Measurements from ENCODE around the gene SOD2.
"Not testable (repeated sequence)": the region's sequence is repeated elsewhere in the genome, so short reads cannot be mapped to it uniquely, and the experiment has no call there.

SOD2 gene

DNA sequence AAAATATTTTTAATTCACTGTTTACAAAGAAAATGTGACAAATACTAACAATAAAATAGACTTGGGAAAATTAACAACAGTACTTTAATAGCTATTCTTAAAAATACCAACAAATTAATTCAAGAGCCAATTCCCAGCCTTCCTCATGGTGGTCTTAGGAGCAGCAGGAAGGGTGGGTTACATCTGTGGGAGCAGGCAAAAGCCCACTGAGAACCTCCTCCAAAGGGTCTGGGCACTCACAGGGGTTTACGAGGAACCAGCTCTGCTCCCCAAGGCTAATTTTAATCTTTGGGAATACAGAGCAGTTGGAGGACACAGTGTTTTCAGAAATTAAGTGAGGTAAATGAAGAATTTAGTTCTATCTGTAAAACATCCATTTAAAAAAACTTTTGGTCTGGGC, 10.2 kb downstream of the SOD2 start:
- no peak for DNase-seq (ENCODE audit: low read depth)

DNA sequence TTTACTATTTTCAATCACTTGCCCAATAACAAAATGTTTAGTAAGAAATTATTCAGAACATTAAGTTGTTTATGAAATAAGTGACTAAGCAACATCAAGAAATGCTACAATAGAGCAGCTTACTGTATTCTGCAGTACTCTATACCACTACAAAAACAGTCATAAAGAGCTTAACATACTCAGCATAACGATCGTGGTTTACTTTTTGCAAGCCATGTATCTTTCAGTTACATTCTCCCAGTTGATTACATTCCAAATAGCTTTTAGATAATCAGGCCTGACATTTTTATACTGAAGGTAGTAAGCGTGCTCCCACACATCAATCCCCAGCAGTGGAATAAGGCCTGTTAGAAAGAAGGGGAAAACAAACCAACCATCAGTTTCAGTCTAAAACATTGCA, 10.7 kb downstream of the SOD2 start:
- no peak for DNase-seq (ENCODE audit: low read depth)

DNA sequence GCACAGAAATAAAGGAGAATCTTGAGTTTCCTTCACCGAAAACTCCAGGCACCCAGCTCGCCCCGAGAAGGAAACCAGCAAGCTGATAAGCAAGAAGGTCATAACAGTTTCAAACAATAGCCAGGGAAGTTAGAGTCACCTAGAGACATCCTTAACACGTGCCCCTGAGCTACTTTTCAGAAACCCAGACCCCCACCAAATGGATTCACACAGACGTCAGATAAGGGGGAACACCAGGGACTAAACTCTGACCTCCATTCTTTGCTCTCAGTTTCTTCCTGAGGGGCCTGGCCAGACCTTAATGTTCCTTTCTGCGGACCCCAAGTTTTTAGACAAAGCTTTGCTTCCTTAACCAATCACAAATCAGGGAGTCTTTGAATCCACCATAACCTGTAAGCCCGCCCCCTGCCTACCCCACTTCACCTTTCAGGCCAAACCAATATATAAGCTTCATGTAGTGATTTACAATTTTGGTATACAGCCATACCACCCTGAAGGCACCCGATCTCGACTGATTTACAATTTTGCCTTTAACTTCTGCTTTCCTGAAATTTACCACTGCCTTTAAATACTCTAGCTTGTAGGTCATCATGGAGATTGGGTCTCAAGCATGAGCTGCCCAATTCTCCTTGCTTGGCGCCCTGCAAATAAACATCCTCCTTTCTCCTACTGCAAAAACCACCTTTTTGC, 11.7 kb downstream of the SOD2 start:
- no peak for DNase-seq (ENCODE audit: low read depth)

DNA sequence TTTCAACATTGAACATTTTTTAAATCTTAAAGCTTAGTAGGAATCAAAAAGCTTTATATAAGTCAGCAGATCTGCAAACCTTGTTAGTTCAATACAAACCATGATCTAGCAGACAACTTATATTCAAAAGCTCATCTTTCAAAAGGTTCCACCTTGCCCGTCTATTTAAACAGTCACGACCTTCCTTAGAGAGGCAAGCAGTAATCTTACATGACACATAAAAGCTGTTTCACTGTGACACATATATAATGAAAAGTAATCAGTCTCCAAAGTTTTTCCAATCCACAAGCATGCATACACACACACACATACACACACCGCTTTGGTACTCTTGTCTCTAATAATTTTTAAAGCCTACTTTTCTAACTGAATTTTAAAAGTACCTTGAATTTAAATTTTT, 12.9 kb downstream of the SOD2 start:
- DNase-seq (ENCODE audit: low read depth) = no peak

DNA sequence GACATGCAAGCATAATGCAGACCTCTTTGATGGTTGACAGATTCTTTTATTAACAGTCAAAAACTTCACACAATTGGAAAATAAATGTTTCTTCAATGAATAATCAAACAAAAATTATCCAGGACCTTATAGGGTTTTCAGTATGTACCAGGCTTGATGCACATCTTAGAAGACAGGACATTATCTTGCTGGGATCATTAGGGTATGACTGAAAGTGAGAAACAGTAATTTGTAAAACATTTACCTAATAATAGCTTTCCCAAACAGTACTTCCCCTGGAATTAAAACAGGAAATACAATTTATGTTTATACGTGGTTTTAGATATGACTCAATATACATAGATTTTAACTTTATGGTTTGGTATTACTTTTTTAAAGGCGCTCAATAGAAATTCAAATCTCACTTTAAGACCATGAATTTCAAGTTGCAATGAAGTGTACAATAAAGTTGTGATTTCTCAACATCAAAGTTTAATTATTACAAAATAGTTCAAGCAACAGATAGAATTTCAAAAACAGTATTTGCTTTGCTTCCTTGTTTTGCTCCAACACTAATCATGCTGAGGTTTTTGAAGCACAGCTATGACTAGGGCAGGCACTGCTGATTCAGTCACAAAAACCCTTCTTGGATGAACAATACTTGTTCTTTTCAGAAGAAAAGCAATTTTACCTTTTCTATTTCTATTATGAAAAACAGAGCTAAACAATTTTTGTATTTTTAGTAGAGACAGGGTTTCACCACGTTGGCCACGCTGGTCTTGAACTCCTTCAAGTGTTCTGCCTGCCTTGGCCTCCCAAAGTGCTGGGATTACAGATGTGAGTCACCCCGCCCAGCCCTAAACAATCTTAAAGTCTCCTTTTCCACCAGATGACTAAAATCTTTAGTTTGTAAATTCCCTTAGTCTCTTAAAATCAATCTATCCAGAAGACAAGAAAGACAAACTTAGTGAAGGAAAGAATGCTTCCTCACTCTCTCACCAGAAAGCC, 13.7 kb downstream of the SOD2 start:
- no peak for DNase-seq (ENCODE audit: low read depth)

DNA sequence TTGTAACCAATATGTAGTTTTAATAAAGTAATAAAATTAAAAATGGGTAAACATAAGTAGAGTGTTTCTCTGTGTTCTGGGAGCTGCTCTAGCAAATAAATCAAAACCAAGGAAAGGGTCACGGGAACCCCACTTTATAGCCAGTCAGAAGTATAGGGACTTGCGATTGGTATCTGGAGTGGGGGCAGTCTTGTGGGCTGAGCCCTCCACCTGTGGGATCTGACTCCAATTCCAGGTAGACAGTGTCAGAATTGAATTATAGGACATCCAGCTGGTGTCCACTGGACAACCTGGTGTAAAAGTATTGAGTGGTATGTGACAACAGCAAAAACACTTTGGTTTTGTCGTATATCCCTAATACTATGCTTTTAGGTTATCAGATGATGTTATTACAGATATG, 14.5 kb downstream of the SOD2 start:
- no peak for DNase-seq (ENCODE audit: low read depth)

DNA sequence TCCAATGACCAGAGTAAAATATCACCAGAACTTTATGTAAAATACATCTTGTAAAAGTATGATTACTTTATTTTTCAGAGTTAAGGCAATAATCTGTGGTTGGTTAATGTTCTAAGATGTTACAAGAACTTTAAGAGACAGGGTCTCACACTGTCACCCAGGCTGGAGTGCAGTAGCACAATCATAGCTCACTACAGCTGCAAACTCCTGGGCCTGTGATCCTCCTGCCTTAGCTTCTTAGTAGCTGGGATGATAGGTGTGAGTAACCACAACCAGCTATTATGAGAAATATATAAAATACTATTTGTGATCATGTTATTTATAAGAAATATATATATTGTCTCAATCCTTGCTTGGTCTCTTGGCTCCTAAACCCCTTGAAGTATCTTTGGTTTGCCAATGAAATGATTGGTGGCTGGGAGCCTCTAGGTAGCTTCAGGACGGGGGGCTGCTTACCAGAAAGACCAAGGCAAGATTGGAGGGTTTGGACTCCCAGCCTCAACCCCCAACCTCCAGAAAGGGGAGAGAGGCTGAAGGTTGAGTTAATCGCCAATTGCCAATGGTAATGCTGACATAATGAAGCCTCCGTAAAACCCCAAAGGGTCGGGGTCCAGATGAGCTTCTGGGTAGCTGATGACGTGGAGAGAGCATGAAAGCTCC, 15.4 kb downstream of the SOD2 start:
- no peak for DNase-seq (ENCODE audit: low read depth)

DNA sequence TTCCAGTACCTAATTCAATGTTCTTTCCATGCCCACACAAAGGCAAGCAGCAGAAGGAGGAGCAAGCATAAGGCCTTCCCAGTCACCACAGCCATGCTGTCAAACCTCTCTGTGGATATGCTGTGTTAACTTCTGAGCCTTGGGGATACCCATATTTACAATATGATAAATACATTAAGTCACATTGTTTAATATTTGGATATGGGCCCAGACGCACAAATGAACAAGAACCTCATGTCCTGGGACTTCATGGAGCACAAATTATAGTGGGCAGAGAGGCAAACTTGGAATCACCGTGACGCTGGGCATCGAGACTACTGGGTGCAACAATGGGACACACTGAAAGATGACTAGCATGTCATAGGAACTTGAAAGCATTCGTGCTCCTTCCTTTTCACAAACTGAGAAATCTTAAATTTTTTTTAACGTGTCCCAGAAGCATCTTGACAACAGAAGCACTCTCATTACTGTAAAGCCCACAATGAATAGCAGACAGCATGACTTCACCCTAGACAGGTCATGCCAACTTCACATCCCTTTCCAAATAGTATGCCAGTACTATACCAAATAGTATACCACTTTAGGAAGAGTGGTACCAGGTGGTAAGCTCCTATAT, 16.0 kb downstream of the SOD2 start:
- DNase-seq (ENCODE audit: low read depth) = no peak

DNA sequence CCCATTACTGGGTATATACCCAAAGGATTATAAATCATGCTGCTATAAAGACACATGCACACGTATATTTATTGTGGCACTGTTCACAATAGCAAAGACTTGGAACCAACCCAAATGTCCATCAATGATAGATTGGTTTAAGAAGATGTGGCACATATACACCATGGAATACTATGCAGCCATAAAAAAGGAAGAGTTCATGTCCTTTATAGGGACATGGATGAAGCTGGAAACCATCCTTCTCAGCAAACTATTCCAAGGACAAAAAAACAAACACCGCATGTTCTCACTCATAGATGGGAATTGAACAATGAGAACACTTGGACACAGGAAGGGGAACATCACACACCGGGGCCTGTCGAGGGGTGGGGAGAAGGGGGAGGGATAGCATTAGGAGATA, 16.8 kb downstream of the SOD2 start:
- not testable (repeated sequence) for DNase-seq (ENCODE audit: low read depth)

DNA sequence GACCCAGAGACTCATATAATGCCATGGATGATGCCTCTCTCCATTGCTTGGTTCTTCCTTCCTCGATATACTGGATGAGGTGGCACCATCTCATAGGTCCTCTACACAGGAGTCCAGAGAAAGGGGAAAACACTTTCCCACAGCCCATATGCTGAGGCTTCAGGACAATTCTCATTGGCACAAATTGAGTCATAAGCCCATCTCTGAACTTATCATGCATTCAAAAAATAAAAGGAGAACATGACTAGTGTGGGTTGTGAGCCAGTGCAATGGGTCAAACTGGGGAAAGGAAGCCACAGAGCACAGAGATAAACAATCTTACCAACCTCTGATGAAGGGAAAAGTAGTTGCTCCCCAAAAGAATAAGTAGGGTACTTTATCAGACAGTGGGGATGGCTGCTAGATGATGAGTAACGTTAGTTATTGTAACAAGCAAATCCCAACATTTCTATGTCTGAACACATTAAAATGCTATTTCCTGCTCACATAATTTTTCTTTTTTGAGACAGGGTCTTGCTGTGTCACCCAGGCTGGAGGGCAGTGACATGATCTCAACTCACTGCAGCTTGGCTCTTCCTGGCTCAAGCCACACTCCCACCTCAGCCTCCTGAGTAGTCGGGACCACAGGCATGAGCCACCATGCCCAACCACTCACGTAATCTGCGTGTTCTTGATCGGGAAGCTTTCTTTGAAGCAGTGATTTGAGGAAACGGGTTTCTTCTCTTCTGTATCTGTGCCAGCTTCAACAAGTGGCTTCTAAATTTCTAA, 27.0 kb downstream of the SOD2 start:
- DNase-seq (ENCODE audit: low read depth) = no peak

DNA sequence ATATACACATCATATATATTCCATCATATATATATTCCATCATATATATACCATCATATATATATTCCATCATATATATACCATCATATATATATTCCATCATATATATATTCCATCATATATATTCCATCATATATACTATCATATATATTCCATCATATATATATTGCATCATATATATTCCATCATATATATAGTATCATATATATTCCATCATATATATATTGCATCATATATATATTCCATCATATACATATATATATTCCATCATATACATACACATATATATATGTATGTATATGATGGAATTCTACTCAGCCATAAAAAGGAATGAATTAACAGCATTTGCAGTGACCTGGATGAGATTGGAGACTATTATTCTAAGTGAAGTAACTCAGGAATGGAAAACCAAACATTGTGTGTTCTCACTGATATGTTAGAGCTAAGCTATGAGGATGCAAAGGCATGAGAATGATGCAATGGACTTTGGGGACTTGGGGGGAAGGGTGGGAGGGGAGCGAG, 29.6 kb downstream of the SOD2 start:
- DNase-seq (ENCODE audit: low read depth) = not testable (repeated sequence)

DNA sequence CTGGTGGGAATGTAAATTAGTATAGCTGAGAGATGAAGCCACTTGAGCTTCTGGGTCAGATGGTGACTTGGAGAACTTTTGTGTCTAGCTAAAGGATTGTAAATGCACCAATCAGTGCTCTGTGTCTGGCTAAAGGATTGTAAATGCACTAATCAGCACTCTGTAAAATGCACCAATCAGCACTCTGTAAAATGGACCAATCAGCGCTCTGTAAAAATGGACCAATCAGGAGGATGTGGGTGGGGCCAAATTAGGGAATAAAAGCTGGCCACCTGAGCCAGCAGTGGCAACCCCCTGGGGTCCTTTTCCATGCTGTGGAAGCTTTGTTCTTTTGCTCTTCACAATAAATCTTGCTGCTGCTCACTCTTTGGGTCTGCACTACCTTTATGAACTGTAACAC, 31.1 kb downstream of the SOD2 start:
- DNase-seq (ENCODE audit: low read depth) = not testable (repeated sequence)

DNA sequence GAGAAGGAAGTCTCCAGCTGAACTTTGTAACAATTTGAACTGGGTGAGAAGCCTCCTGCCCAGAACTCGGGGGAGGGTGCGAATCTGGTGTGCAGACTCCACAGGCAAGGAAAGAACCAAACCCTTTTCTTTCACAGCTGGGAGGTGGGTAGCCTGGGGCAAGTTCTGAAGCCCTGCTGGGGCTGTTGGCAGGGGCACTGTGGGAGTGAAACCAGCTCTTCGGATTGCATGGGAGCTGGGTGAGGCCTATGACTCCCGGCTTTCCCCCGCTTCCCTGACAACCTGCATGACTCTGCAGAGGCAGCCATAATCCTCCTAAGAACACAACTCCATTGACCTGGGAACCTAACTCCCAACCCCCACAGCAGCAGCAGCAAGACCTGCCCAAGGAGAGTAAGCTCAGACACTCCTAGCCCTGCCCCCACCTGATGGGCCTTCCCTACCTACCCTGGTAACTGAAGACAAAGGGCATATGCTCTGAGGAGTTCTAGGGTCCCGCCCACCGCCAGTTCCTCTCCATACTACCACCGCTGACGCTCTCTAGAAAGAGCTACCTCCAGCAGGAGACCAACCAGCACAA, 37.5 kb downstream of the SOD2 start:
- no peak for DNase-seq (ENCODE audit: low read depth)

DNA sequence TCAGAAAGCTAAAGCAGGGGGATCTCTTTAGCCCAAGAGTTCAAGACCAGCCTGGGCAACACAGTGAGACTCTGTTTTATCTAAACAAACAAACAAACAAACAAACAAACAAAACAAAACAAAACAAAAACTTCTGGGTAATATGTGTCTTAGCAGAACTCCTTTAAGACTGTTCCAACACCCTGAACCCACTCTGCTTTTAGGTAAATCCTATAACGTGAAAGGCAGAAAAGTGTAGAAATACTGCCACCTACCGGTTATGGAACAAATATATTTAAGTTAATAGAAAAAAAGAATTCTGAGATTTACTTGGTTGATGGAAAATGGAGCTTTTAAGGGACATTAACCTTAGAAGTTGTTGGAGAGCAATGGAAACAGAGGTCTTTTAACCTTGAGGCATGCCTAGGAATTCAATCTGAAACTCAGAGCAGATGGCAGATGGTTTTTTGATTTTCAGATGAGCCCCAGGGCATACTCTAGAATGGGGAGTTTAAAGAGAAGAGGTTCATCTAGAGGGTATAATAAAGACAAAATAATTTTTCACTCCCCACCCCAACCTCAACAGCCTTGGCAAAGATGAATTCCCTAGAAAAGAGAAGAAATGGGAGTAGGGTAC, 38.5 kb downstream of the SOD2 start:
- no peak for DNase-seq (ENCODE audit: low read depth)

DNA sequence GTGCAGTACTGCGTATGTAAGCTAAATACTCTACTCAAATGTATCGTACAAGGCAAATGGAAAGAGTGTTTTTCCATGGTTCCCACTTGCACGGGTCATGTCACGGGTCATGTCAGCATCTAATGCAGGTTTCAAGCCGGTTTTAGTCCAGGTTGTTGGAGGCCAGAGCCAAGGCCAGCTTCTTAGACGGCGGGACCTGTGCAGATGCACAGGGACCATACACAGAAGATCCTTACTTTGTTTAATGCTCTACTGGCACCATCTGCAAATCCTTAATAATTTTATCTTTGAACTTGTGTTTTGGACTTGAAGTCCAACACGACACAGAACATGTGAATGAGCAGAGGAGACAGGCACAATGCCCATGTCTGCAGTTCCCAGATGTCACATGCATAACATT, 42.7 kb downstream of the SOD2 start:
- DNase-seq (ENCODE audit: low read depth) = no peak

DNA sequence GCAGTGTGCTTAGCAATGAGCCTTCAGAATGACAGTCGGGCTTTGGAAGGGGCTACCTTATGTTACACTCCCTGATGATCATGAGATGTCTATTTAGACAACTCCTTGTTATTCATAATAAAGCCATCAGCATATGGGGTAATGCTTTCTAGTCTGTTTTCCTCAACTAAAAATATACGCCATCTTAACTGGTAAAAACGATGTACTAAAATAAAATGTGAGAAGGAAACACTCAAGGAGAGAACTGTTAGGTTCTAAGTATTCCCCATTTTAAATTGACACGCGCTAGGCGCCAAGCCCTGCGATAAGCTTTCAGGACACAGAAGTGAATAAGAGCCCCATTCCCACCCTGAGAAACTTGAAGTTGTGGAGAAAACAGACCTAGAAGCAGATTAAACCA, 43.6 kb downstream of the SOD2 start:
- DNase-seq (ENCODE audit: low read depth) = no peak

DNA sequence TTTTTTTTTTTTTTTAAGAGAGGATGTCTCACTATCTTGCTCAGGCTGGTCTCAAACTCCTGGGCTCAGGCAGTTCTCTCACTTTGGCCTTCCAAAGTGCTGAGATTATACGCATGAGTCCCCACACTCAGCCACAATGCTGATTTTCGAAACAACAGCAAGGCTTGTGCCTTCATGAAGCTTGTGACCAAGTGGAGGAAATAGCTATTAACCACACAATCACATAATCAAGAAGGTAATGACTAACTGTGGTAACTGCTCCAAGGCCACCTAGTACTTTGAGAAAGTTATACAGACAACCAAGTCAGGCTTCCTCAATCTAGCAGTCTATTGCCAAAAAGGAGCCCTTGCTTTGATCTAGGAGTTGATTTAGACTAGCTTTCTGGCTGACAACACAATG, 46.3 kb downstream of the SOD2 start:
- no peak for DNase-seq (ENCODE audit: low read depth)

DNA sequence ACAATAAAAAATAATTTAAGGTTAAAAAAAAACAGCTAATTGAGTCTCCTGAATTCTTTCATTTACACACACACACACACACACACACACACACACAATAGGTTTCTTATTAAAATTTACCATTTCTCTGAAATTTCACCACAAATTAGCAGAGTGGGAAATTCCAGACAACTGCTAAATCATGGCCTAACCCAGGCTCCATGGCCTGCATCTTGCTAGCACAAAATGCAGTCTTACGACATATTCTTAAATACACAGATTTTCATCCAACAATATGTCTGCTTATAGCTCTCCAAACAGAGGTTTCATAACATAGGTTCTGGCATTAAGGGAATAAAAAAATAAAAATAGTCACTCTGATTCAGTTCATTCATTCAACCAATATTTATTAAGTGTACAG, 46.9 kb downstream of the SOD2 start:
- DNase-seq (ENCODE audit: low read depth) = no peak

DNA sequence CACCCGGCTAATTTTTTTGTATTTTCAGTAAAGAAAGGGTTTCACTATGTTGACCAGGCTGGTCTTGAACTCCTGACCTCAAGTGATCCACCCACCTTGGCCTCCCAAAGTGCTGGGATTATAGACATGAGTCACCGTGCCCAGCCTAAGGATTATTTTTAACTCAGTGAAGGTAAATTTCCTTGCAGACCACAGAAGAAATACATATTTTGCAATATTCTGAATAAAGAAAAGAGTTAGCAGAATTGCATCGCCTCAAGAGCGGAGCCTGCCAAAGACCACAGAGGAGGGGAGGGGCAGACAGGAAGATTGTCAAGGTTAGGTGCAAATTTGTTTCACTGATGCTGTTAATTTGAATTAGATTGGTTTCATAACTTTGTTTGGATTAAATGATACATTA, 47.4 kb downstream of the SOD2 start:
- DNase-seq (ENCODE audit: low read depth) = no peak

Data from stimulated activated CD8-positive, alpha-beta memory T cell treated with anti-CD3 and anti-CD28 coated beads, Interleukin-15, amount 100 ng/mL, for 24 hours (primary cell).